Gastroesophageal sphincter (tissue), 4 donors: ENCODE data around the gene THSD7A. TPM values are rescaled to one million over a fixed set of nuclear protein-coding genes. Genes with fewer than 3 reads are reported as not detected.

Experiments
- ATAC-seq: fragments of 150-250 bp; one replicate; pipeline ENCODE4 v1.9.1; 2016; ENCODE audit warnings: mild to moderate bottlenecking, moderate library complexity
- H3K27ac ChIP-seq, 4 donors: fragments of 200-600 bp; sonication (generic) in 3 of 4; 1 replicate in 3 of 4; 2 replicates in 1 of 4; pipeline ENCODE4 v1.5.1; 2016 to 2019
- H3K27me3 ChIP-seq: fragments of 200-600 bp; sonication (generic); one replicate; pipeline ENCODE4 v1.5.1; 2019
- H3K36me3 ChIP-seq, 2 donors: fragments of 200-600 bp; sonication (generic); one replicate each; pipeline ENCODE4 v1.5.1; 2019; ENCODE audit warnings: control low read depth in 1 of 2
- H3K4me1 ChIP-seq, 3 donors: fragments of 200-600 bp; sonication (generic); 1 replicate in 2 of 3; 2 replicates in 1 of 3; pipeline ENCODE4 v1.5.1; 2016 to 2019; ENCODE audit warnings: control low read depth in 2 of 3
- H3K4me3 ChIP-seq, 2 donors: fragments of 200-600 bp; sonication (generic); one replicate each; pipeline ENCODE4 v1.5.1; 2019; ENCODE audit warnings: mild to moderate bottlenecking in 1 of 2, moderate library complexity in 1 of 2
- H3K9me3 ChIP-seq, 3 donors: fragments of 200-600 bp; sonication (generic); one replicate each; pipeline ENCODE4 v1.5.1; 2017 to 2019; ENCODE audit warnings: control low read depth in 2 of 3
- CTCF ChIP-seq, 4 experiments: fragments of 200-600 bp in 2 of 4; fragments of 450-650 bp in 2 of 4; sonication (generic) in 1 of 4; IDR thresholded peaks; one replicate each; pipeline ENCODE4 v1.5.1; 2017 to 2019; ENCODE audit warnings: antibody characterized with exemption in 4 of 4, mild to moderate bottlenecking in 2 of 4, moderate library complexity in 2 of 4
- EP300 ChIP-seq: sonication (generic); formaldehyde crosslinking; IDR thresholded peaks from one replicate; pipeline ENCODE4 v1.6.1; 2017; ENCODE audit warnings: antibody characterized with exemption, mild to moderate bottlenecking
- POLR2A ChIP-seq, 2 donors: fragments of 450-650 bp; IDR thresholded peaks; one replicate each; pipeline ENCODE4 v1.6.1; 2017; ENCODE audit warnings: antibody characterized with exemption in 2 of 2, mild to moderate bottlenecking in 2 of 2, moderate library complexity in 1 of 2
- POLR2AphosphoS5 ChIP-seq: sonication (generic); formaldehyde crosslinking; IDR thresholded peaks from one replicate; pipeline ENCODE4 v1.6.1; 2017; ENCODE audit warnings: antibody characterized with exemption
- WGBS, 2 donors: methylation state at CpG; one replicate each; pipeline ENCODE4 v1.1.5; 2018; ENCODE audit warnings: low coverage in 1 of 2; 5-methylcytosine and 5-hydroxymethylcytosine counted together
- total RNA-seq, 4 donors: library from RNA; depleted of rRNA; stranded (reverse); fragments of >200 nt; gene quantifications; one replicate each; pipeline ENCODE4 v1.1.0, GENCODE V29; 2016

The THSD7A gene
- total RNA-seq, 4 donors from 2014 or later: 2.9 to 6.2 (median 3.9) TPM

- Histone ChIP-seq H3K27ac (no peak overlapping the region), H3K4me3 (no peak overlapping the region), H3K4me1 (no peaks in the 10 kb centered on the region), H3K36me3 (no peaks in the 10 kb centered on the region), H3K9me3 (no peaks in the 10 kb centered on the region), H3K27me3 (no peaks in the 10 kb centered on the region)
- no peak for TF ChIP-seq POLR2AphosphoS5
- no peak for TF ChIP-seq EP300
- no peak for TF ChIP-seq POLR2A (IDR thresholded peaks at IDR 0.05)
- no peak for TF ChIP-seq CTCF (IDR thresholded peaks at IDR 0.05)
- no peak for ATAC-seq
- 75 to 79% methylated on average over 4 of the region's 4 CpGs for WGBS, 2 donors
These were observed 359.4 kb downstream of the THSD7A start for GRCh38 chr7:11472646-11473045.

GRCh38 chr7:11471255-11471654 is 360.7 kb downstream of the THSD7A start:
- H3K27ac ChIP-seq: no peak overlapping the region

GRCh38 chr7:11469028-11469745 is 362.8 kb downstream of the THSD7A start:
- Histone ChIP-seq H3K4me3 (no peak overlapping the region), H3K27ac (no peak overlapping the region), H3K27me3 (no peaks in the 10 kb centered on the region), H3K36me3 (no peaks in the 10 kb centered on the region), H3K4me1 (no peaks in the 10 kb centered on the region), H3K9me3 (no peaks in the 10 kb centered on the region)
- ATAC-seq: no peak
- 31 to 35% methylated on average over 2 to 3 of the region's 3 CpGs for WGBS, 2 donors
- TF ChIP-seq POLR2AphosphoS5 (no peak), POLR2A (IDR thresholded peaks at IDR 0.05) (no peak), EP300 (no peak), CTCF (IDR thresholded peaks at IDR 0.05) (no peak)

More at GRCh38 chr7:11471255-11471654, 360.7 kb downstream of the THSD7A start:
- 83 to 97% methylated on average over 1 of the region's 1 CpG for WGBS, 2 donors
- Histone ChIP-seq H3K27me3 (no peaks in the 10 kb centered on the region), H3K4me1 (no peaks in the 10 kb centered on the region), H3K4me3 (no peak overlapping the region), H3K36me3 (no peaks in the 10 kb centered on the region), H3K9me3 (no peaks in the 10 kb centered on the region)
- TF ChIP-seq EP300 (no peak), CTCF (IDR thresholded peaks at IDR 0.05) (no peak), POLR2A (IDR thresholded peaks at IDR 0.05) (no peak), POLR2AphosphoS5 (no peak)
- ATAC-seq: no peak

GRCh38 chr7:11466517-11467105 is 365.4 kb downstream of the THSD7A start:
- no peaks in the 10 kb centered on the region for H3K4me1 ChIP-seq
- 92 to 100% methylated on average over 5 to 9 of the region's 10 CpGs for WGBS, 2 donors
- no peak for ATAC-seq
- no peaks in the 10 kb centered on the region for H3K36me3 ChIP-seq
- H3K27me3 ChIP-seq: no peaks in the 10 kb centered on the region
- TF ChIP-seq POLR2AphosphoS5 (no peak), EP300 (no peak), CTCF (IDR thresholded peaks at IDR 0.05) (no peak), POLR2A (IDR thresholded peaks at IDR 0.05) (no peak)
- H3K4me3 ChIP-seq: no peak overlapping the region
- H3K27ac ChIP-seq: no peak overlapping the region
- H3K9me3 ChIP-seq: no peaks in the 10 kb centered on the region

- Histone ChIP-seq H3K27me3 (no peaks in the 10 kb centered on the region), H3K36me3 (no peaks in the 10 kb centered on the region), H3K9me3 (no peaks in the 10 kb centered on the region), H3K4me3 (no peak overlapping the region), H3K27ac (no peak overlapping the region), H3K4me1 (no peaks in the 10 kb centered on the region)
- TF ChIP-seq CTCF (IDR thresholded peaks at IDR 0.05) (no peak), POLR2A (IDR thresholded peaks at IDR 0.05) (no peak), POLR2AphosphoS5 (no peak), EP300 (no peak)
- whole genome bisulfite sequencing, 2 donors: 52 to 65% methylated on average over 3 of the region's 3 CpGs
- no peak for ATAC-seq
These were observed 367.4 kb downstream of the THSD7A start for GRCh38 chr7:11464624-11465023.
